Tibial nerve (tissue), 4 donors: ENCODE data around the gene TBL3.

Experiments used
- EP300 ChIP-seq, 2 donors: sonication (generic); formaldehyde crosslinking; IDR thresholded peaks; one replicate each; pipeline ENCODE4 v1.6.1; 2017; ENCODE audit warnings: antibody characterized with exemption in 2 of 2, mild to moderate bottlenecking in 1 of 2
- POLR2A ChIP-seq, 2 donors: fragments of 450-650 bp; IDR thresholded peaks; one replicate each; pipeline ENCODE4 v1.6.1; 2017; ENCODE audit warnings: antibody characterized with exemption in 2 of 2, mild to moderate bottlenecking in 2 of 2, moderate library complexity in 2 of 2
- TF ChIP-seq, protein P1 (sequence below), 5 experiments: fragments of 200-600 bp in 3 of 5; fragments of 450-650 bp in 2 of 5; sonication (generic) in 3 of 5; IDR thresholded peaks; one replicate each; pipeline ENCODE4 v1.5.1; 2016 to 2019; ENCODE audit warnings: antibody characterized with exemption in 5 of 5, mild to moderate bottlenecking in 3 of 5, moderate library complexity in 2 of 5

DNA sequence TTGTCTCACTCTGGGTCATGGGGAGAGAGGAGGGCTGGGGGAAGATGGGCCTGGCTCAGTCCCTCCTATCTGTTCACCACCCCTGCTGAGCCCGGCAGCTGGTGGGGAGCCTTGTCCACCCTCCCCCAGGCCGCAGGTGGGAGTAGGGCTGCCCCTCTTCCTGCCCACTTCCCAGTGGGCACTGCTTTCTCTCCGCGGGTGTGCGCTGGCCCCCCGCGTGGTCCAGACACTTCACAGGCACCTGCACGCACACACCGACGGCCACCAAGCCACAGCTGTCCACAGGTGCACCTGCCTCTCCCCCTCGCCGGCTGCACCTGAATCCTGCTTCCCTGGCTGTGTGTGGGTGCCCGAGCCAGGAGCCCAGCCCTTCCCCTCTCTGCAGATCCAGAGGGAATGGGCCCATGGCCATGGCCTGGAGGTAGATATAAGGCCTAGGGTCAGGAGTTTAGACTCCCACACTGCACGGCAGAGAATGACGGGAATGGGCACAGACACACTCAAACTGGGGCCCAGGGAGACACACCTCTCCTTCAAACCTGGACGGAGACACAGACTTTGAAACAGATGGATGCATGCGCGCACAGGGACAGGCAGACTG lies 56.9 kb downstream of the TBL3 start:
- TF ChIP-seq POLR2A (IDR thresholded peaks at IDR 0.05): no peak
- no peak for TF ChIP-seq EP300 (IDR thresholded peaks at IDR 0.05)
- TF ChIP-seq, protein P1, sequence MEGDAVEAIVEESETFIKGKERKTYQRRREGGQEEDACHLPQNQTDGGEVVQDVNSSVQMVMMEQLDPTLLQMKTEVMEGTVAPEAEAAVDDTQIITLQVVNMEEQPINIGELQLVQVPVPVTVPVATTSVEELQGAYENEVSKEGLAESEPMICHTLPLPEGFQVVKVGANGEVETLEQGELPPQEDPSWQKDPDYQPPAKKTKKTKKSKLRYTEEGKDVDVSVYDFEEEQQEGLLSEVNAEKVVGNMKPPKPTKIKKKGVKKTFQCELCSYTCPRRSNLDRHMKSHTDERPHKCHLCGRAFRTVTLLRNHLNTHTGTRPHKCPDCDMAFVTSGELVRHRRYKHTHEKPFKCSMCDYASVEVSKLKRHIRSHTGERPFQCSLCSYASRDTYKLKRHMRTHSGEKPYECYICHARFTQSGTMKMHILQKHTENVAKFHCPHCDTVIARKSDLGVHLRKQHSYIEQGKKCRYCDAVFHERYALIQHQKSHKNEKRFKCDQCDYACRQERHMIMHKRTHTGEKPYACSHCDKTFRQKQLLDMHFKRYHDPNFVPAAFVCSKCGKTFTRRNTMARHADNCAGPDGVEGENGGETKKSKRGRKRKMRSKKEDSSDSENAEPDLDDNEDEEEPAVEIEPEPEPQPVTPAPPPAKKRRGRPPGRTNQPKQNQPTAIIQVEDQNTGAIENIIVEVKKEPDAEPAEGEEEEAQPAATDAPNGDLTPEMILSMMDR (IDR thresholded peaks at IDR 0.05): no peak
